ENCODE data around the gene CERS5. TPM values are rescaled to one million over a fixed set of nuclear protein-coding genes. Genes with fewer than 3 reads are reported as not detected.

The CERS5 gene
- total and polyA plus RNA-seq, 12 donors, result 8.3 to 51.7 (median 11.8) TPM

DNA sequence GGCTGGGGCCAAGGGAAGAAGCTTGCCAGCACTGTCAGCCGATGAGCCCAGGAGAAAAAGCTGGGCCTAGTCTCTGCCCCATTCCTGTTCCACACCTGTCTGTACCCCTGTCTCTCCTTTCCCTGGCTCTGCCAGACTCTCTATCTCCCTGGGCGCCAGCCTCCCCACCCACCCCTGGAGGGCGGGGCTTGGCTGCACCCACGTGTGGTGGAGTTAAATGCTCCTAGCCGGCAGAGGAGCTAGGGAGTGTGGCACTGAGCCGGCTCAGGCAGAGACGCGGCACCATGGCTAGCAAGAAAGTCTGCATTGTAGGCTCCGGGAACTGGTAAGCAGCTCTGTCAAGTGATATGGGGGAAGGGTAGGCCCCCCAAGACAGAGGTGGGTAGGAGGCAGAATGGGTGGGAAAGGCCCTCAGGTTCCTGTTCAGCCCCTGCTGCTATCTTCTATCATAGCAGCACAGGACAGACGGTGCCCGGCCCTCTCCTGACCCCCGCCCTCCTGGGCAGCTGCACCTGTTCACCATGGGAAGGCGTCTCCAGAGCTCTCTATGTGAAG, 63.3 kb downstream of the CERS5 start, which contains the start of gene GPD1:
GPD1 (plus strand) TSS at position 242 of the 555 bp plus-strand sequence; CDS start at position 285, 43 bp downstream.
- Histone ChIP-seq H3K4me1 (peaks cover 4 to 41% (median 24%) of the 10 kb centered on the region in 9 donors), H3K27ac (peak within 1 kb of the TSS in 8 of 10 donors; percentile 2 to 52 (median 40)), H3K9me3 (no peaks in the 10 kb centered on the region), H3K27me3 (no peaks in the 10 kb centered on the region), H3K36me3 (peaks cover 0 to 33% (median 12%) of the 10 kb centered on the region in 9 donors), H3K4me3 (peak within 1 kb of the TSS in 8 of 10 donors; percentile 8 to 40 (median 25))
- TF ChIP-seq, protein P1, sequence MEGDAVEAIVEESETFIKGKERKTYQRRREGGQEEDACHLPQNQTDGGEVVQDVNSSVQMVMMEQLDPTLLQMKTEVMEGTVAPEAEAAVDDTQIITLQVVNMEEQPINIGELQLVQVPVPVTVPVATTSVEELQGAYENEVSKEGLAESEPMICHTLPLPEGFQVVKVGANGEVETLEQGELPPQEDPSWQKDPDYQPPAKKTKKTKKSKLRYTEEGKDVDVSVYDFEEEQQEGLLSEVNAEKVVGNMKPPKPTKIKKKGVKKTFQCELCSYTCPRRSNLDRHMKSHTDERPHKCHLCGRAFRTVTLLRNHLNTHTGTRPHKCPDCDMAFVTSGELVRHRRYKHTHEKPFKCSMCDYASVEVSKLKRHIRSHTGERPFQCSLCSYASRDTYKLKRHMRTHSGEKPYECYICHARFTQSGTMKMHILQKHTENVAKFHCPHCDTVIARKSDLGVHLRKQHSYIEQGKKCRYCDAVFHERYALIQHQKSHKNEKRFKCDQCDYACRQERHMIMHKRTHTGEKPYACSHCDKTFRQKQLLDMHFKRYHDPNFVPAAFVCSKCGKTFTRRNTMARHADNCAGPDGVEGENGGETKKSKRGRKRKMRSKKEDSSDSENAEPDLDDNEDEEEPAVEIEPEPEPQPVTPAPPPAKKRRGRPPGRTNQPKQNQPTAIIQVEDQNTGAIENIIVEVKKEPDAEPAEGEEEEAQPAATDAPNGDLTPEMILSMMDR (IDR thresholded peaks at IDR 0.05), result peak in 2 of 9 donors; percentile 8 to 9
- DNase-seq (peak; percentile 58 to 73), ATAC-seq (peak; percentile 82 to 94 (median 87))
- intact Hi-C loops (cut with DNase I), result no loop called here
- WGBS, 2 donors, result 17 to 22% methylated on average over 13 of the region's 13 CpGs

DNA sequence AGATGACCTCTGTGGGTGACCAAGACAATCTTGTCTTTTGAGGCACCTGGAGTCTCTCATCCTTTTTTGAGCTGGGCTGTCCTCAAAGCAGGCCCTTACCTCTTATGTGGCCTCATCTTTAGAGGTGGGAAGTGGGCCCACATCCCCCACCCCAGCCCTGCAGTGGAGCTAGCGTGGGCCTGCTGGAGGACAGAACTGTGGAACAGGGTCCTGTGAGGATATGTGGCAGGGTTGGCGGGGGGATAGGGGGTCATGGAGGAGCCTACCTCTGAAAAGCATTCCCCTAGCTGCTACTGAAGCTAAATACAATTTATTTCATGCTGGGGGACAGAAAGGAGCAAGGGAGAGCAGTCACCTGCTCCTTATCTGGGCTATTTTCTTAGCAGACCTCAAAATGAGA, 63.8 kb downstream of the CERS5 start:
- DNase-seq, result no peak
- peak overlapping the region in 7 of 10 donors; percentile 2 to 52 (median 34) for H3K27ac ChIP-seq
- 88 to 96% methylated on average over 2 of the region's 2 CpGs for whole genome bisulfite sequencing, 2 donors
- ATAC-seq, result no peak
- peaks cover 4 to 39% (median 24%) of the 10 kb centered on the region in 9 donors for H3K4me1 ChIP-seq
- H3K9me3 ChIP-seq, result no peaks in the 10 kb centered on the region
- intact Hi-C loops (cut with DNase I), result no loop called here
- H3K36me3 ChIP-seq, result peaks cover 0 to 38% (median 17%) of the 10 kb centered on the region in 9 donors
- no peaks in the 10 kb centered on the region for H3K27me3 ChIP-seq
- no peak overlapping the region for H3K4me3 ChIP-seq
- TF ChIP-seq, protein P1 (IDR thresholded peaks at IDR 0.05), result no peak

DNA sequence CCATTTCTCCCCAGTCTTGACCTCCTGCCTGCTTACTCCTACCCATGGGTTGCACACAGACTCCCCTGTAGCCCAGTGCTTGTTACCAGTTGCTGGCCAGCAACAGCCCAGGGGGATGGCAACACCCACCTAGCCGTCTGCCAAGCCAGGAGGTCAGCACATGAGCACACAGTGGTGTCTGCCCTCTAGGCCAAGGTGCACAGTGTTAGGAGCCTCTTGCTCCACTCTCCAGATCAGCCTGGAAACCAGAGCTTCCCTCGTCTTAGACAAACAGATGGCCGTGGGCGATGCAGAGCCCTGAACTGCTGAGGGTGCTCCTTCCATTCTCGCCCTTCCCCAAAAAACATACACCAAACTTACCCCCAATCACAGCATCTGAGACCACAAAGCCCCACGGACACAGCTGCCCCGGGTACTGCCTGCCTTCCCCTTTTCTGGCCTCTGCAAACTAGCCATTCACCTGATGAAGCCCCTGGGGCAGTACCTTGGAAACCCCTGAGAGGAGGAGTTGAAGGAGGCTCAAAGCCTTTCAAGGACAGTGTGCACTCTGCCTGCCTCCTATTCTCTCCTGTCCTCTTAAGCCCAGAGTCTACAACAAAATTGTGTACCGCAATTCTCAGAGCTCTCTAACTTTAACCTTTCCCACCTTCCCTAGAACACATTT, 64.4 kb downstream of the CERS5 start:
- H3K4me1 ChIP-seq, result peaks cover 4 to 39% (median 24%) of the 10 kb centered on the region in 9 donors
- peak in 2 of 8 donors; percentile 8 to 43 for ATAC-seq

DNA sequence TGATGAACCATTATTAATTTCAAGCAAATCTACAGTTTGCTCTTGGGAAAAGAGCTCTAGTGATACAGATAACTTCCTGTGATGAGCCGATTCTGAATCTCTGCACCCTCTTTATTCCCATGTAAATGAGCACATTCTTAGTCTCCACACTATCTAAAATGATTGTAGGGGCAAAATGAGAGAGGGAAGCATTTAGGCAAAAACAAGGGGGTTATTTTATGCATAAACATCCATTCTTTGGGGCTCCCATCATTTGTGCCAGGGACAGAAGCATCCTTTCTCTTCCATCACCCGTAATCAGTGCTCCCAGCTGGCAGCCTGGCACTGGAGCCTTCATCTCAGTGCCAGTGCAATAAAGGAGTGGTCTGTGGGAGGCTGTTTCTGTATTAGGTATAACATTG, 65.0 kb downstream of the CERS5 start:
- Histone ChIP-seq H3K27me3 (no peaks in the 10 kb centered on the region), H3K27ac (peak overlapping the region in 2 of 10 donors; percentile 3 to 30), H3K4me1 (peaks cover 4 to 39% (median 24%) of the 10 kb centered on the region in 9 donors), H3K9me3 (no peaks in the 10 kb centered on the region), H3K4me3 (no peak overlapping the region), H3K36me3 (peaks cover 0 to 51% (median 30%) of the 10 kb centered on the region in 9 donors)
- DNase-seq, result no peak
- intact Hi-C loops (cut with DNase I), result no loop called here
- WGBS, 2 donors, result 74 to 88% methylated on average over 2 of the region's 2 CpGs
- ATAC-seq, result no peak
- TF ChIP-seq, protein P1 (IDR thresholded peaks at IDR 0.05), result no peak

More for the DNA sequence above, 64.4 kb downstream of the CERS5 start:
- Histone ChIP-seq H3K27me3 (no peaks in the 10 kb centered on the region), H3K27ac (peak overlapping the region in 7 of 10 donors; percentile 2 to 52 (median 34)), H3K9me3 (no peaks in the 10 kb centered on the region), H3K36me3 (peaks cover 0 to 44% (median 23%) of the 10 kb centered on the region in 9 donors), H3K4me3 (no peak overlapping the region)
- TF ChIP-seq, protein P1 (IDR thresholded peaks at IDR 0.05), result no peak
- 80 to 89% methylated on average over 8 of the region's 8 CpGs for WGBS, 2 donors
- intact Hi-C loops (cut with DNase I), result no loop called here
- DNase-seq, result no peak

All from heart right ventricle (tissue), 16 donors.